HL-60/S4 treated with phorbol 12-myristate 13-acetate at 8.2 ng/mL for 4 days and 3 days (cell line): ENCODE data around the gene OR52A5.
"Not testable (repeated sequence)": the region's sequence is repeated elsewhere in the genome, so short reads cannot be mapped to it uniquely, and the experiment has no call there.

Experiments used
- in situ Hi-C: fragments of 300-500 bp; cut with MboI; formaldehyde crosslinking; loops from 2 replicates; pipeline ENCODE4 v1.15.0; 2022; ENCODE audit warnings: low sequenced_read_pairs

The OR52A5 gene

GRCh38 chr11:5137996-5138395 is at the start of gene OR52A5:
Gene OR52A5, minus strand, starts transcription at chr11:5138356. Its CDS starts 5,714 bp downstream, at chr11:5132642.
- in situ Hi-C loops = no loop called here

GRCh38 chr11:5178046-5178837 is 40.1 kb upstream of the OR52A5 start:
- in situ Hi-C loops = no loop called here

GRCh38 chr11:5174934-5175333 is 36.8 kb upstream of the OR52A5 start:
- in situ Hi-C loops = no loop called here

GRCh38 chr11:5171856-5172255 is 33.7 kb upstream of the OR52A5 start:
- in situ Hi-C loops = no loop called here

GRCh38 chr11:5165898-5166297 is 27.7 kb upstream of the OR52A5 start:
- in situ Hi-C loops = not testable (repeated sequence)

GRCh38 chr11:5164807-5165206 is 26.7 kb upstream of the OR52A5 start:
- in situ Hi-C loops = not testable (repeated sequence)

- in situ Hi-C loops = not testable (repeated sequence)
Observed at GRCh38 chr11:5161045-5161444, 22.9 kb upstream of the OR52A5 start.

- in situ Hi-C loops = not testable (repeated sequence)
Observed at GRCh38 chr11:5160217-5160616, 22.1 kb upstream of the OR52A5 start.

- in situ Hi-C loops = no loop called here
Observed at GRCh38 chr11:5159806-5160205, 21.6 kb upstream of the OR52A5 start.

GRCh38 chr11:5154657-5155056 is 16.5 kb upstream of the OR52A5 start, which contains the start of gene OR52A1:
Gene OR52A1, minus strand, starts transcription at chr11:5154757. Its CDS starts 2,388 bp downstream, at chr11:5152369.
- in situ Hi-C loops = no loop called here

GRCh38 chr11:5153574-5154431 is 15.6 kb upstream of the OR52A5 start:
- in situ Hi-C loops = no loop called here

GRCh38 chr11:5151713-5152153 is 13.6 kb upstream of the OR52A5 start:
- in situ Hi-C loops = no loop called here

- in situ Hi-C loops = not testable (repeated sequence)
Observed at GRCh38 chr11:5144206-5144605, 6.0 kb upstream of the OR52A5 start.

- in situ Hi-C loops = no loop called here
Observed at GRCh38 chr11:5137014-5137413, 1.1 kb downstream of the OR52A5 start.

- in situ Hi-C loops = no loop called here
Observed at GRCh38 chr11:5136261-5136660, 1.9 kb downstream of the OR52A5 start.

GRCh38 chr11:5131584-5132335 is 6.4 kb downstream of the OR52A5 start:
- in situ Hi-C loops = no loop called here

- in situ Hi-C loops = no loop called here
Observed at GRCh38 chr11:5129457-5129877, 8.7 kb downstream of the OR52A5 start.

GRCh38 chr11:5124891-5125620 is 13.1 kb downstream of the OR52A5 start:
- in situ Hi-C loops = no loop called here

- in situ Hi-C loops = no loop called here
Observed at GRCh38 chr11:5123802-5124521, 14.2 kb downstream of the OR52A5 start.

GRCh38 chr11:5118893-5119292 is 19.3 kb downstream of the OR52A5 start:
- in situ Hi-C loops = no loop called here
